HUDEP-2 (cell line): ENCODE data around the gene NAA38.
A peak's percentile ranks its signal among the peaks of the same experiment; 100 is the strongest.

Source experiments
- DNase-seq, 76 experiments: peaks; one replicate each; lab custom pipeline; 2025; ENCODE audit not compliant: unreplicated experiment in 76 of 76; lab: John Stamatoyannopoulos, UW

Gene NAA38

GRCh38 chr17:7854078-7854777 lies 3.1 kb downstream of the NAA38 start:
- DNase-seq, result no peak

DNA sequence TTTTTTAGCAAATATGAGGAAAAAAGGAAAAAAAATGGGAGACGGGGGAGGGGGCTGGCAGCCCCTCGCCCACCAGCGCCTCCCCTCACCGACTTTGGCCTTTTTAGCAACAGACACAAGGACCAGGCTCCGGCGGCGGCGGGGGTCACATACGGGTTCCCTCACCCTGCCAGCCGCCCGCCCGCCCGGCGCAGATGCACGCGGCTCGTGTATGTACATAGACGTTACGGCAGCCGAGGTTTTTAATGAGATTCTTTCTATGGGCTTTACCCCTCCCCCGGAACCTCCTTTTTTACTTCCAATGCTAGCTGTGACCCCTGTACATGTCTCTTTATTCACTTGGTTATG lies 3.7 kb downstream of the NAA38 start:
- DNase-seq, result no peak

GRCh38 chr17:7852919-7853690 lies 4.3 kb downstream of the NAA38 start:
- no peak for DNase-seq

GRCh38 chr17:7852262-7852670 lies 5.1 kb downstream of the NAA38 start:
- no peak for DNase-seq

- DNase-seq, result peak in 64 of 76 experiments; percentile 51 to 92 (median 82)
Observed at GRCh38 chr17:7851438-7852261, 5.7 kb downstream of the NAA38 start.

GRCh38 chr17:7850701-7851437 lies 6.5 kb downstream of the NAA38 start:
- DNase-seq, result no peak

DNA sequence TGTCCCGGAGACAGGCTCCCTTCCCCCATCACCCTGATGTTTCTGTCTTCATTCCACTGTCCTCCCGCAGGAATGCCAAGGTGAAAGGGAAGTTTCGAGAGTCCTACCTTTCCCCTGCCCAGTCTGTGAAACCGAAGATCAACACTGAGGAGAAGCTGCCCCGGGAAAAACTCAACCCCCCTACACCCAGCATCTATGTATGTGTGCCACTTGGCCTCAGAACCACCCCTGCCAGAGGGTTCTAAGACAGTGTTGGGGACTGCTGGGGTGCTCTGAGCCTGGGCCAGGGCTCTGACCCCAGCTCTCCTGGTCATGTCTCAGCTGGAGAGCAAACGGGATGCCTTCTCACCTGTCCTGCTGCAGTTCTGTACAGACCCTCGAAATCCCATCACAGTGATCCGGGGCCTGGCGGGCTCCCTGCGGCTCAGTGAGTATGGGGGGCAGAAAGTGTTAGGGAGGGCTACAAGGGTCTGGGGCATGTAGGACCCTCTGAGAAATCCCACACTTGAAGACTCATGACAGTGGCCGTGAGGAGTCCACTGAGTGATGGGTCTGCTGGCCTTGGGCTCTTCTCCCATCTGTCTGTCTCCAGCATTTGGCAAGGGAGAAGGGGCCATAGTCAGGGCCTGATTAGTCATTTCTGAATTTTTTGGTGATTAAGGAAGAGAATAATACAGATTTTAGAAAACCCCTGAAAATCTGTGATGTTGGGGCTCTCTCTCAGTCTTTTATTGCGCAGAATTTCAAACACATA lies 7.4 kb downstream of the NAA38 start:
- no peak for DNase-seq

DNA sequence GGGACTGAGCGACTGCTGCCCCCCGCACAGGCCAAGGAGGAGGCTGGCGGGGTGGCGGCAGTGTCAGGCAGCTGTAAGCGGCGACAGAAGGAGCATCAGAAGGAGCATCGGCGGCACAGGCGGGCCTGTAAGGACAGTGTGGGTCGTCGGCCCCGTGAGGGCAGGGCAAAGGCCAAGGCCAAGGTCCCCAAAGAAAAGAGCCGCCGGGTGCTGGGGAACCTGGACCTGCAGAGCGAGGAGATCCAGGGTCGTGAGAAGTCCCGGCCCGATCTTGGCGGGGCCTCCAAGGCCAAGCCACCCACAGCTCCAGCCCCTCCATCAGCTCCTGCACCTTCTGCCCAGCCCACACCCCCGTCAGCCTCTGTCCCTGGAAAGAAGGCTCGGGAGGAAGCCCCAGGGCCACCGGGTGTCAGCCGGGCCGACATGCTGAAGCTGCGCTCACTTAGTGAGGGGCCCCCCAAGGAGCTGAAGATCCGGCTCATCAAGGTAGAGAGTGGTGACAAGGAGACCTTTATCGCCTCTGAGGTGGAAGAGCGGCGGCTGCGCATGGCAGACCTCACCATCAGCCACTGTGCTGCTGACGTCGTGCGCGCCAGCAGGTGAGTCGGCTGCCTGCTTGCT lies 8.1 kb downstream of the NAA38 start:
- no peak for DNase-seq

- no peak for DNase-seq
Observed at GRCh38 chr17:7848739-7849129, 8.6 kb downstream of the NAA38 start.

DNA sequence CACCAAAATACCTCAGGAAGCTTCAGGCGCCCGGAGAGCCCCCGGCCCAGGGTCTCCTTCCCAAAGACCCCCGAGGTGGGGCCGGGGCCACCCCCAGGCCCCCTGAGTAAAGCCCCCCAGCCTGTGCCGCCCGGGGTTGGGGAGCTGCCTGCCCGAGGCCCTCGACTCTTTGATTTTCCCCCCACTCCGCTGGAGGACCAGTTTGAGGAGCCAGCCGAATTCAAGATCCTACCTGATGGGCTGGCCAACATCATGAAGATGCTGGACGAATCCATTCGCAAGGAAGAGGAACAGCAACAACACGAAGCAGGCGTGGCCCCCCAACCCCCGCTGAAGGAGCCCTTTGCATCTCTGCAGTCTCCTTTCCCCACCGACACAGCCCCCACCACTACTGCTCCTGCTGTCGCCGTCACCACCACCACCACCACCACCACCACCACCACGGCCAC lies 9.2 kb downstream of the NAA38 start:
- DNase-seq, result no peak

- DNase-seq, result no peak
Observed at GRCh38 chr17:7846765-7847661, 10.3 kb downstream of the NAA38 start.

GRCh38 chr17:7846063-7846735 lies 11.2 kb downstream of the NAA38 start:
- DNase-seq, result no peak

- no peak for DNase-seq
Observed at GRCh38 chr17:7845359-7846062, 11.8 kb downstream of the NAA38 start.

- peak in 68 of 76 experiments; percentile 35 to 93 (median 80) for DNase-seq
Observed at GRCh38 chr17:7844292-7845154, 12.8 kb downstream of the NAA38 start.

GRCh38 chr17:7843536-7844291 lies 13.6 kb downstream of the NAA38 start:
- peak in 56 of 76 experiments; percentile 16 to 74 (median 56) for DNase-seq

DNA sequence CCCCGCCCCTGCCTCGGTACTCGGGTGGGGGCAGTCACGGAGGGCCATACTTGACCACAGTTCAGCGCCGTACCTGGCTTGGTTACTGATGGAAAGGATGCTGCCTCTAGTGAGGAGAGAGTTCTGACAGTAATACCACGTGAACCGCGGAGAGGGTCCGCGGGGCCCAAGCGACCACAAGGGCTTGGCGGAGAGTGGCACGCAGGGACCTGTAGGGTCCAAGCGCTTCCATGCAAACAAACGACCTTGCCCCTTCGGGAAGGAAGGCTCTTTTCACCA lies 14.2 kb downstream of the NAA38 start:
- DNase-seq, result peak in 3 of 76 experiments; percentile 29 to 44 (median 33)
